GM19372 (cell line): ENCODE data around the gene ITSN1.
"Not testable (repeated sequence)": the region's sequence is repeated elsewhere in the genome, so short reads cannot be mapped to it uniquely, and the experiment has no call there.

ENCODE experiments used
- ATAC-seq: cut with Tn5 transposase; IDR thresholded peaks from one replicate; pipeline ENCODE4 v1.9.1; 2021; ENCODE audit warnings: mild to moderate bottlenecking, low read depth, moderate library complexity; ENCODE audit not compliant: unreplicated experiment

ITSN1 gene

DNA sequence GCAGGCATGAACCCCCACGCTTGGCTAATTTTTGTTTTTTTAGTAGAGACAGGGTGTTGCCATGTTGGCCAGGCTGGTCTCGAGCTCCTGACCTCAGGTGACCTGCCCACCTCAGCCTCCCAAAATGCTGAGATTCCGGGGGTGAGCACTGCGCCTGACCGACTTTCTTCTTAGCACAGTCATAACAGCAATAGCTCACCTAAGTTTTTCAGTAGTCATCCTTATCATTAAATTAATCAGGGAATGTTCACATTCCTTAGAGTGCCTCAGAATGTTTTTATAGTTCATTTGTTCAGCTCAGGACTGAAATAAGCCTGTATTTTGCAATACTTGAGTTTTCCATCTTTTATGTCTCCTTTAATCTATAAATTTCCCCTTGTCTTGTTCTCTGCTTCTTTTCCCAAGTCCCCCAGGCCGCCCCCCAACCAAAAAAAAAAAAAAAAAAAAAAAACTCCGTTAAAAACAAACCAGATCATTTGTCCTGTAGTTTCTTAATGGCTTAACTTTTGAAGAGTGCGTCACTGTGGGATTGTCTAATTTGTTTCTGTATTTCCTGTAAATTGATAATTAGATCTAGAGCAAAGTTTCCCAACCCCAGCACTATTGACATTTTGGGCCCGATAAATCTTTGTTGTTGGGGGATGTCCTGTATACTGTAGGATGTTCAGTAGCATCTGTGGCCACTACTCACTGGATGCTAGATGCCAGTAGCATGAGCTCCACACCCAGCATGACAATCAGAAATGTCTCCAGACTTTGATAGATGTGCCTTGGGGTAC, 120.7 kb downstream of the ITSN1 start:
- ATAC-seq, result no peak

DNA sequence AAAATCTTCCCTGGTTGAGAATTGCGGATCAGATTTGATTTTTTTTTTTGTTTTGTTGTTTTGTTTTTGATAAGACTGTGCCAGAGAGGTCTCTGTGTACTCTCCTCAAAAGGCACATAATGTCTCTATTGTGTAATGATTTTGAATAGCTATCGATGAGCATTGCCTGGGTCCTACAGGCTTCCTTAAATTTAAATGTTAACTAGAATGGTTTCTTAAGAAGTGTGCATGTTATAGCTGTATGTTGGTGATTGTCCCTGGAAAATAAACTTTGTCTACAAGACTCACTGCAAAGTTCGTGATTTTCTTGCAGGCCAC, 121.2 kb downstream of the ITSN1 start:
- ATAC-seq, result no peak

DNA sequence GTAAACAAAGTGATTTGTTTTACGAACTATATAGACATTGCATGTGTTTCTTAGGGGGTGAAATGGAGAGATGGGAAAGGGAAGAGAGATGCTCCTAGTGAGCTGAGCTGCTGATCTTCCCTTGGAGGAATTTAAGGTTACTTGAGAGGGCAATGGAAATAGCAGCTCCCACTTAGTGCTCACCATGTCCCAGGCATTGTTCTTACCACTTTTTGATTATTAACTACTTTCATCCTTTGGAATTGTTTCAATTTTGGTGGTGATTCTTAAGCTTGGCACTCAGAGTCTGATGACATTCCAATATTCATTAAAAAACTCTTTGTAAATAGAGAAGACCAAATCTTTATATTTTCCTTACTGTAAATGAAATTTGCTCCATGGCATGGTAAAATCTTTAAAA, 124.9 kb downstream of the ITSN1 start:
- no peak for ATAC-seq

DNA sequence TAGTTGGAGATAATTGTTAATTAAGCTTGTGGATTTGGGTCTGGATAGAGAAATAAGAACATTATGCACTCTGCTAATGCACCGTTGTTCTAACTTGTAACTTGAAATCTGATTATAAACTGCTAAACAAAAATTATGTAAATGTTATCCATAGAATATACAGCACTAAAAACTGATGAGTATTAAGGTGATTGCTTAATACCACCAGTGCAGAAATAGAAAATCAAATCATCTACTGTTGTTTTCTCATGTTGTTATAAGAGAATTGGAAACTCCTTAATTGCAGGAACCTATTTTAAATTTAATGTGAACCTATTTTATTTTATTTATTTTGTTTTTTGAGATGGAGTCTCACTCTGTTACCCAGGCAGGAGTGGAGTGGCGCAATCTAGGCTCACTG, 125.7 kb downstream of the ITSN1 start:
- no peak for ATAC-seq

DNA sequence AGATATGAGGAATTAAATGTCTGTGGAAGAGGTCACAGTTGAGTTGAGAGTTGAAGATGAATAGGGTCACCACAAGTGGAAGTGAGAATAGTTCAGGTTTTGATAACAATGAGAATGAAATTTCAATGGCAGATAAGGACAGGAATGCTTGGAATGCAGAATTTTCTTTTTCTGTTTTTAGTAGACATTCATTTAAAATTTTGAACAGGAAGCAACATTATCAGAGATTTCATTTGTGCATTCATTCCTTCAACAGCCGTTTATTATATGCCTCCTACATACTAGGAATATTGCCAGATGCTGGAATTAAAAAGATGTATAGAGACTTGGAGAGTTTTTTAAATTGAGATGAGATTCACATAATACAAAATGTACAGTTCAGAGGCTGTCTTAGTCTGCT, 126.8 kb downstream of the ITSN1 start:
- ATAC-seq, result no peak

DNA sequence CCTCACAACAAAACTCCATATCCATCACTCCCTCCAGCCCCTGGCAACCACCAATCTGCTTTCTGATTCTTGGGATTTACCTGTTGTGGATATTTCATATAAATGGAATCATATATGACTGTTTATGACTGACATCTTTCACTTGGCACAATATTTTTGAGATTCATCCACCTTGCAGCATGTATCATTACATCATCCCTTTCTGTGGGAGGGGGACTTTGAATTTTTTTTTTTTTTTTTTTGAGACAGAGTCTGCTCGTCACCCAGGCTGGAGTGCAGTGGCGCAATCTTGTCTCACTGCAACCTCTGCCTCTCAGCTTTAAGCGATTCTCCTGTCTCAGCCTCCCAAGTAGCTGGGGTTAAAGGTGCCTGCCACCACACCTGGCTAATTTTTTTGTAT, 128.2 kb downstream of the ITSN1 start:
- ATAC-seq, result no peak

DNA sequence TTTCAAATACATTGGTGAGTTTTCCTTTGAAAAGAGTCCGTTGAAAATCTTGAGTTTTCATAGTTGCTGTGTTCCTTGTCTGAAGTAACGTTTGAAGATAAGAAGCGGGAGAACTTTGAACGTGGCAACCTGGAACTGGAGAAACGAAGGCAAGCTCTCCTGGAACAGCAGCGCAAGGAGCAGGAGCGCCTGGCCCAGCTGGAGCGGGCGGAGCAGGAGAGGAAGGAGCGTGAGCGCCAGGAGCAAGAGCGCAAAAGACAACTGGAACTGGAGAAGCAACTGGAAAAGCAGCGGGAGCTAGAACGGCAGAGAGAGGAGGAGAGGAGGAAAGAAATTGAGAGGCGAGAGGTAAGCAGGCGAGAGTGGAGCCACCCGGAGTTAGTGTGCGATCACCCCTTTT, 129.7 kb downstream of the ITSN1 start:
- no peak for ATAC-seq

DNA sequence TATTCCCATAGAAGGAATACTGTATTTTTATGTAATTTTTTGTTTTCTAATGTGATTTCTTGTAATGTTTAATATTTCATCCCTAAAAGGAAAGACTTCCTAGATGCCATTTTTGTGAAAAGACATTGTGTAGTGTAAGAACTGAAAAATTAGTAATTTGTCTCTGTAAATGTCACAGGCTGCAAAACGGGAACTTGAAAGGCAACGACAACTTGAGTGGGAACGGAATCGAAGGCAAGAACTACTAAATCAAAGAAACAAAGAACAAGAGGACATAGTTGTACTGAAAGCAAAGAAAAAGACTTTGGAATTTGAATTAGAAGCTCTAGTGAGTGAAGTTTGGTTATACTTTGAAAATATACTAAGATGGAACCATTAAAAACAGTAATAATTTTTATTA, 132.2 kb downstream of the ITSN1 start:
- no peak for ATAC-seq

DNA sequence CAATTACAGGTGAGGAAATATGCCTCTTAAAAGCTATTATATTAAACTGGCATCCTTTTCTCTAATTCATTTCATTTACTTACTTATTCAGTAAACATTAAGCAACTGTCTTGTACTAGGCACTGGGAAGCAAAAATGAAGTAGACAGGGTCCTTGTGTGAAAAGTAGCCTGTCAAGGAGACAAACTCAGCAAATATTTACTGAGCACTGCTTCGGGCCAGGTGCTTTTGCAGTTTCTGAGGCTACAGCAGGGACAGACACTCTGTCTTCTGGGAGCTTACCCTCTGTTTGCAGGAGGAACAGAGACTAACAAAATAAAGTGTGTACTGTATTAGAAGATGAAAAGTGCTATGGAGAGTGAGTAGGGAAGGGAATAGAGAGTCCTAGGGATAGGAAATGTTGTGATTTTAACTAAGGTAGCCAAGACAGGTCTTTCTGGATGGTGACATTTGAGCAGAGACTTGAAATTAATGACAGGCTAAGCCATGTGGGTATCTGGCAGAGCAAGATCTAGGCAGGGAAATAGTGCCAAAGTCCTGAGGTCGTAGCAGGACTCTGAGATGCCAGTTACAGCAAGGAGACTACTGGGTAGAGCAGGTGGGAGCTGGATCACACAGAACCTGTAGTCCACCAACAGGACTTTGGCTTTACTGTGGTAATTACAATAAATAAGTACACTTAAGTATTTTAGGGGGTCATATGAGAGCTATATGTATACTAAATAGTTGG, 133.0 kb downstream of the ITSN1 start:
- ATAC-seq, result no peak

DNA sequence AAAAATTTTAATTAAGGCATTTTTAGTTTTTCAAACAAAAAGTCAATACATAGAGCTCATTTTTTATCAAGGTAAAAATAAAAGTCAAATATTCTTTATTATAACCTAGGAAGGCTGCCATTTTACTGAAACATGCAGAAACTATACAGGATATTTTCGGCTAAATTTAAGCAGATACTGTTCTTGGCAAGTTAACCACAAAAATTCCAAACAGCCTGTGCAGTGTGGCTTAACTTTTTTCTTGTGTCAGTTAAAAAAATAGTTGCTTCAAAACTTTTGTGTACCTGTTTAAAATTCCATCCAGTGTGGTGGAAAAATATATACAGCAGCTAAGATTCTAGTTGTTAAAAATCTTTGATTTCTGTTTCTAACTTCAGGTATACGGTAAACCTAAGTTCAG, 138.3 kb downstream of the ITSN1 start:
- ATAC-seq, result no peak

DNA sequence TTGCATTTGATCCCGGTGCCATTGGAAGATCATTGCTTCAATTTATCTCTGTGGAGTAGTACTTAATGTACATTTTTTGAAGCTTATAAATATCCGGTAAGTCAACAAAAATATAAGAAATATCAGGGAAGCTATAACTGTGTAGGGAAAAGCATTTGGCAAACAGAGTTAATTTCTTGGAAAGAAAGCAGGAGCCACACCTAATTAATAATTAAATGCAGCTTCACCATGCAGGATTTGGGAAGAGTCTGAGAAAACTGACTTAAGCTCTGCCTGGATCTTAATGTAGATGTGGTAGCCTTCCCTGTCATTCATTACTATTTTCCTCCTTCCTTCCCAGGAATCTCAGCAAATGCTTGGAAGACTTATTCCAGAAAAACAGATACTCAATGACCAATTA, 138.8 kb downstream of the ITSN1 start:
- no peak for ATAC-seq

DNA sequence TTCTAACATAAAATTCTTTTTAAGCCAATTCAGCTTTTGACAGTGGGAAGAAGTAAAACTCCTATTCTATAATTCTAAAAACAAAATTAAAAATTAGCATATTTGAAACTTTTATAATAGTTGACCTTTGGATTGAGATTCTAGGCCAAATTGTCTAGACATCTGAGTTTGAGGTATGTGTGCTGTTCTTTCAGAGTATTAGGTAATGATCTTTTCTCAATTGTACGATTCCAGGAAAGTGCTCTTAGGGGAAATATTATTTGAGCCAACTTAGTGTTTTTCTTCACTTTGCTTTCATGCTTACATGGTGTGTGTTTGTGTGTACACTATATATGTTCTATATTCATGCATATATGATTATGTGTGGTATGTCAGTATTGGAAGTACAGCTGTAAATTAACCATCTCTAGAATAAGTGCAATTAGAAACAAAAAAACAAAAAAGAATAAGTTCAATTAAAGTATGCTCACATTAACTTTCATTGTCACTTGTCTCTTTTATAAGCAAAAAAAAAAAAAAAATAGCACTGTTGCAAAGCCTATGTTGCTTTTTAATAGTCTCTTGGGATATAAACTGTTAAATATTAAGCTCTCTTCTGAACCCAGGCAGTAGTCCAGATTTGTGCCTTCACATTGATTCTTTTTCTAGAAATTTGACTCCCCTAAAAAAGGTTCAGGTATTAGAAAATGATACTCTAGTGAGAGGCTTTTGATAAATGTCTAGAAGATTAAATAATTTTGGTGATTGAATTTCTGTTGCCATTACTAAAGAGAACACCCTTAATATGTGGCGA, 141.1 kb downstream of the ITSN1 start:
- ATAC-seq, result no peak

DNA sequence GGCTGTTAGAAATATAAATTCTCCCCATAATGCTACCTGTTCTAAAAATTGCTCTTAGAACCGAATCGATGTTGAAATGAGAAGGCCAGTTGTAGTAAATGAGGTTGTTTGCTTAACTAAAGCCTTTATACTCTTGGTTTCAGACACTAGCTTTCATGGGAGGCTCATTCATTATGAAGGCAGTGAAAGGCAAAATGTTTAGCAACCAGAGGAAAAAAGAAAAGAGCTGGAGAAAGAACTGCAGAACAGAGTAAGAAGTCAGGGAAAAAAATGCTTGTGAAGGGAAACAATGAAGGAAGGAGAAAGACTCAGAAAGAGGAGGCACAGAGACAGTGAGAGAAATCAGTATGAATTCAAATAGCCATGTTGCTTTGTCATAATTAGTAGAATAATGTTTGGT, 145.1 kb downstream of the ITSN1 start:
- no peak for ATAC-seq

DNA sequence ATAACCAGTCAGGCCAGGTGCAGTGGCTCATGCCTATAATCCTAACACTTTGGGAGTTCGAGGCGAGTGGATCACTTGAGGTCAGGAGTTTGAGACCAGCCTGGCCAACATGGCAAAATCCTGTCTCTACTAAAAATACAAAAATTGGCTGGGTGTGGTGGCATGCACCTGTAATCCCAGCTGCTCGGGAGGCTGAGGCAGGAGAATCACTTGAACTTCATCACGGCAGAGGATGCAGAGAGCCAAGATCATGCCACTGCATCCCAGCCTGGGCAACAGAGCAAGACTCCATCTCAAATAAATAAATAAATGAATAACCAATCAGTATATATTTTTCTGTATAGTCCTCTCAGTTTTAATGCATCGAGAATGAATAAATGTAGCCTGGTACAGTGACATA, 146.1 kb downstream of the ITSN1 start:
- ATAC-seq, result not testable (repeated sequence)

DNA sequence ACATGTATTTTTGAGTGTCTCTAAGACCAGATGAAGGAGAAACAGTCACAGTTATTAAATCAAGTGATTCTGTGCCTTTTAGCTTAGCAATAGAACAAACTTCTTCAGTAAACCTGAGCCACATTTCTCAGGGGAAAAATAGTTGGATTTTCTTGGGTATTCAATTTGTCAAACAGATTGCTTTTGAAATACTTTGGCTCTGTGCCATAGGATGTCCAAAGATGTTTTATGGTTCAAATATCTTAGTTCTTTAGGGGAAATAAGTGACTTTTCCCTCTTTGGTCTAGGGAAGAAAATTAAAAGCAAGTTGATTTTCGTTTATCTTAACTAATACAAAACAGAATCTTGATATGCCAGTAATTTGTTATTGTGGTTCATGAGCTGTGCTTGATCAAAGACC, 147.4 kb downstream of the ITSN1 start:
- ATAC-seq, result no peak

DNA sequence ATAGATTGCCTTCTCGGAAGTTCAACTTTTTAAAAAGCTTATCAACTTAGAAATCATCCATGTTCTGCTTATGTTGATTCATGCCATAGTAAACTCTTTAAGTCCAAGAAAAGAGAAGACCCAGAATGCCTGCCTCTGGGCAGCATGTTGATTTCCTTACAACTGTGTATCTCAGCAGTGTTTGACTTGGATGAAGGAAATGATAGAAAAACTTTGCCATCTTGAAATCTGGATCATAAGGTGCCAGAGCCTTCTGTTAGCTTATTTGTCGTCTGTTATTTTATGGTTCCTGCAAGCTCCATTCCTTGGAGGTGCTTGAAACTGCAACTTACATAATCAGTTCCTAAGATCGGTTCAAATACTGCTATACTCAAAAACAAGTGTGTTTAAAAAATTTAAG, 148.8 kb downstream of the ITSN1 start:
- no peak for ATAC-seq

DNA sequence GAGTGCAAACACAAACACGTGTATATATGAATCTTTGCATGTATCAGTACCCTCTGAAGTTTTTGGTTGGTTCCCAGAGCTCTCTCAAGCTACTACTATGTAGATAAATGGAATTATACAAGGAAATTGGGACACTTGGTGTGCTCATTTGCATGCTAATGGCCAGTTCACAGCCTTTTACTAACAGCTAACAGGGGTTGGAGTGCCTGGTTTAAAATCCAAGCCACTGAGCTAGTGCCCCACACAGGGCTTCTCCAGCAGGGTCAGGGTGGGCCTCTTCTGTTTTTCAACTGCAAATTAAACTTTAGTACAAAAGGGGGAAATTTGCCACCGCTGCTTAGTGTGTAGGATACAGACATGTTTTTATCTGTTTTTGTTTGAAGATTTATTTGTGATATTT, 152.3 kb downstream of the ITSN1 start:
- no peak for ATAC-seq

DNA sequence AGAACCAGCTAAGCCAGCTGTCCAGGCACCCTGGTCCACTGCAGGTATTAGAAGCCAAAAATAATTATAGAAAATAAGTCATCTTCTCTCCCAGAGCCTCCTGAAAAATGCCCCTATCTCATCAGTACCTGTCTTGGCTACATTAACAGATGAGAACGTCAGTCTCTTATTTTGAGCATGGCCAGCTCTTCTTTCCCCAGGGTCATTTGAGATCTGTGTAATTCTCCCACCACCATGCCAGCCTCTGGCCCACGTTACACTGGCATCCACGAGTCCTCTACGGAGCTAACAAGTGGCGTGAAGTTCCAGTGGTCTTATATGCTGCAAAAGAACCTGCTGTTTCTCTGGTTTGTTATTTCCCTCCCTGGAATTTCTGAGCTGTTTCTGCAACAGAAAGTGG, 155.3 kb downstream of the ITSN1 start:
- ATAC-seq, result no peak

DNA sequence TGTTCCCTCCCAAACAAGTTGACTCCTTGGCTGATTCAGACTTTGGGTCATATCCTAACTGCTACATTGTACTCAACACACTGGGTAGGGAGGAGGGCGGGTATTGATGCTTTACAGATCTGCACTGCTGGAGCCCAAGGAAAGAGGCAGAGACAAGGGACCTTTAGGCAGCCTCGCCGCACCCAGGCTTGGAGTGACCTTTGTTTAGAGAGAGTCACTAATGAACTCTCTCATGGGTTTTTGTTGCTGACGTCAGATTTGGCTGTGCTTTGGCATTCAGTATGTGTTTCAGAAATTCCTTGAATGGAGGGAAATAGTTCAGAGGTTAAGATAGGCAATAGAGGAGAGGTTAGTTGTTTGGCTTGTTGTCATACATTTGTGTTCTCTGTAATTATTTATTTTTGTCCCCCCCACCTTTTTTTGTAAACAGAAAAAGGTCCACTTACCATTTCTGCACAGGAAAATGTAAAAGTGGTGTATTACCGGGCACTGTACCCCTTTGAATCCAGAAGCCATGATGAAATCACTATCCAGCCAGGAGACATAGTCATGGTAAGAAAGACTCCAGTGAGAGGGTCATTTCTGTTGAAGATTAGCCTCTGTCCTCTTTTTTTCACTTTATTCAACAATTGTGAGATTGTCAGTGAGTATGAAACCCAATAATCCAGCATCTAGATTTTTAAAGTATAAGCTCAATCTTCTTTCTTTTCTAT, 157.2 kb downstream of the ITSN1 start:
- no peak for ATAC-seq

DNA sequence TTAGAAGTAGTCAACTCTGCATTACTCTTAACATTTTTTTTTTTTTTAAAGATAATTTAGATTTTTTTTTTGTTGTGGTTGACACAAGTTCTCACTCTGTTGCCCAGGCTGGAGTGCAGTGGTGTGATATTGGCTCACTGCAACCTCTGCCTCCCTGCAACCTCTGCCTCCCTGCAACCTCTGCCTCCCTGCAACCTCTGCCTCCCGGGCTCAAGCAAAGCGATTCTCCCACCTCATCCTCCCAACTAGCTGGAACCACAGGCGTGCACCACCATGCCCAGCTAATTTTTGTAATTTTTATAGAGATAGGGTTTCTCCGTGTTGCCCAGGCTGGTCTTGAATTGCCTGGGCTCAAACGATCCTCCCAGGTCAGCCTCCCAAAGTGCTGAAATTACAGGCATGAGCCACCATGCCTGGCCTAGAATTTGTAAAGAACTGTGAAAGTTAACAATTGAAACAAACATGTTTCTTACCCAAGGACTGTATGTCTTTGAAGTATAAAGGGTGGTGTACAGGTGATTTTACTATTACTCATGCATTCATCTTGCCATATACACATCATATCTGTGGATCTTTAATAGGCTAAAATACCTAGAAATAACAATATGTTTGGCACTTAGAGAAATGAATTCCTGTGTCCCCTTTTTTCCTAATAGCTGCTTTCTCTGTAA, 158.6 kb downstream of the ITSN1 start:
- ATAC-seq, result no peak
